Measurements from ENCODE around the gene C3. TPM values are rescaled to one million over a fixed set of nuclear protein-coding genes. Genes with fewer than 3 reads are reported as not detected.
A peak's percentile ranks its signal among the peaks of the same experiment; 100 is the strongest.
"Not testable (repeated sequence)": the region's sequence is repeated elsewhere in the genome, so short reads cannot be mapped to it uniquely, and the experiment has no call there.

Gene C3
- total and polyA plus RNA-seq, 2 of the 13 experiments (the other 11 are each of a cell fraction or from before 2014, with no cell fraction given), result 1,455 to 6,272 TPM

DNA sequence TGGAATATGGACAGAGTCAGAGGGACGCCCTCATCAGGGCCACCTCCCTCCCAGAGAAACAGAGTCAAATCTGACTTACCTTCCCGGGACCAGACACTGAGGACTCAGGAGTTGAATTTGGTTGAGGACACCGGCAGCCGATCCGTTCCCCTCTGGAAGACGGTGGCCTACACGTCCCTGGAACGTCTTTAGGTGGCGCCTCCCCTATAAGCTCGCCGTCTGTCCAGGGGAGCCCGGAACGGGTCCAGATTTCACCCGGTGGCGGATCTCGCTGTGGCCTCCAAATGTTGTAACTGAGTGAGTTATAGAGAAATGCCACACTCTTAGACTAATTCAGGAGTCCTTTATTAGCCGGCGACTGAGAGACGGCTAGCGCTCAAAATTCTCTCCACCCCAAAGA, 59.5 kb downstream of the C3 start:
- no peak for ATAC-seq
- no peaks in the 10 kb centered on the region for H3K4me1 ChIP-seq (ENCODE audit: insufficient read depth, low read length)

DNA sequence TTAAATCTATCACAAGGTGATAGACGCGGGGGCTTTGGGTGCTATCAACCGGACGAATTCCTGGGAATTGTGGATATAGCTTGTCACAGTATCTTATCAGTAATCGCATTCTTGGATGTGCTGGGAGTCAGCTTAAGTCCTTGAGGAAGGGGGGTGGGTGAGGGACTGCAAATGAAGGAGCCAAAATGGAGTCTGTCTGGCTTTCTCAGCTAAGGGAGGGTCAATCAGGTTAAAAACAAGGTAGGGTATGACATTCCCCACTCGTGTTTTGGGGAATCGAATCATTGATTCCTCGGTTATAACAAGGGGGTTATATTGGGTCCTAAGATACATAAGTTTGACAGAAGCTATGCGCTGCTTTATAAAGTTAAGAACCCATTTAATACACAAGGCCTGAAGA, 64.1 kb downstream of the C3 start:
- FAIRE-seq; in situ Hi-C loops (cut with HindIII; ENCODE audit: extremely low pct_ligation_motif_present, low pct_unique_long_range_greater_than_20kb); H3K9me3 ChIP-seq (ENCODE audit: low read length); H4K20me1 ChIP-seq (ENCODE audit: insufficient read depth, low read length); POLR2A ChIA-PET; ATAC-seq; intact Hi-C loops (cut with micrococcal nuclease; ENCODE audit: unreplicated experiment); CTCF ChIA-PET (ENCODE audit: low intra/inter-chr PET ratio, low total read pairs); H3K27ac ChIP-seq (ENCODE audit: extremely low read length, insufficient read depth, low read length); H2AFZ ChIP-seq (ENCODE audit: low read length); H3K9ac ChIP-seq (ENCODE audit: insufficient read depth, low read depth, low read length); BruUV-seq (replicated peaks); H3K4me2 ChIP-seq (ENCODE audit: low read depth, low read length); H3K36me3 ChIP-seq (replicated peaks in 1 of 2; ENCODE audit: control insufficient read depth in 1 of 2, insufficient read depth in 2 of 2, low read length in 2 of 2); H3K4me1 ChIP-seq (ENCODE audit: insufficient read depth, low read length); DNase-seq (ENCODE audit: low spot score); H3K4me3 ChIP-seq (replicated peaks in 1 of 3; ENCODE audit: insufficient read depth in 1 of 3, low read depth in 2 of 3, low read length in 3 of 3); H3K79me2 ChIP-seq (ENCODE audit: insufficient read depth, low read length): not testable (repeated sequence)
- WGBS (ENCODE audit: low lambda C conversion rate), result 25% methylated on average over 9 of the region's 9 CpGs
- peaks cover 3 to 49% of the 10 kb centered on the region in 2 experiments for H3K27me3 ChIP-seq (ENCODE audit: control insufficient read depth in 1 of 2, insufficient read depth in 2 of 2, low read length in 2 of 2)

More for the DNA sequence above, 59.5 kb downstream of the C3 start:
- no peak overlapping the region for H3K4me3 ChIP-seq (replicated peaks in 1 of 3; ENCODE audit: insufficient read depth in 1 of 3, low read depth in 2 of 3, low read length in 3 of 3)
- ChIA-PET CTCF (ENCODE audit: low intra/inter-chr PET ratio, low total read pairs) (no interaction called here), POLR2A (no interaction called here)
- H3K27me3 ChIP-seq (ENCODE audit: control insufficient read depth in 1 of 2, insufficient read depth in 2 of 2, low read length in 2 of 2), result peaks cover 3 to 35% of the 10 kb centered on the region in 2 experiments
- H3K9me3 ChIP-seq (ENCODE audit: low read length), result no peaks in the 10 kb centered on the region
- in situ Hi-C loops (cut with HindIII; ENCODE audit: extremely low pct_ligation_motif_present, low pct_unique_long_range_greater_than_20kb) (no loop called here), intact Hi-C loops (cut with micrococcal nuclease; ENCODE audit: unreplicated experiment) (no loop called here)
- no peak overlapping the region for H3K9ac ChIP-seq (ENCODE audit: insufficient read depth, low read depth, low read length)
- H2AFZ ChIP-seq (ENCODE audit: low read length), result no peak overlapping the region
- WGBS (ENCODE audit: low lambda C conversion rate), result 67% methylated on average over 12 of the region's 20 CpGs
- no peaks in the 10 kb centered on the region for H3K79me2 ChIP-seq (ENCODE audit: insufficient read depth, low read length)
- H3K27ac ChIP-seq (ENCODE audit: extremely low read length, insufficient read depth, low read length), result no peak overlapping the region
- DNase-seq (ENCODE audit: low spot score) (no peak), FAIRE-seq (no peak)
- no peak overlapping the region for H3K4me2 ChIP-seq (ENCODE audit: low read depth, low read length)
- H3K36me3 ChIP-seq (replicated peaks in 1 of 2; ENCODE audit: control insufficient read depth in 1 of 2, insufficient read depth in 2 of 2, low read length in 2 of 2), result no peaks in the 10 kb centered on the region
- BruUV-seq (replicated peaks), result no TSS peak
- H4K20me1 ChIP-seq (ENCODE audit: insufficient read depth, low read length), result no peaks in the 10 kb centered on the region
- no peak for TF ChIP-seq ZNF556 (CRISPR knock-in tag; IDR thresholded peaks at IDR 0.05; ENCODE audit: borderline replicate concordance)
- TF ChIP-seq, protein P1, sequence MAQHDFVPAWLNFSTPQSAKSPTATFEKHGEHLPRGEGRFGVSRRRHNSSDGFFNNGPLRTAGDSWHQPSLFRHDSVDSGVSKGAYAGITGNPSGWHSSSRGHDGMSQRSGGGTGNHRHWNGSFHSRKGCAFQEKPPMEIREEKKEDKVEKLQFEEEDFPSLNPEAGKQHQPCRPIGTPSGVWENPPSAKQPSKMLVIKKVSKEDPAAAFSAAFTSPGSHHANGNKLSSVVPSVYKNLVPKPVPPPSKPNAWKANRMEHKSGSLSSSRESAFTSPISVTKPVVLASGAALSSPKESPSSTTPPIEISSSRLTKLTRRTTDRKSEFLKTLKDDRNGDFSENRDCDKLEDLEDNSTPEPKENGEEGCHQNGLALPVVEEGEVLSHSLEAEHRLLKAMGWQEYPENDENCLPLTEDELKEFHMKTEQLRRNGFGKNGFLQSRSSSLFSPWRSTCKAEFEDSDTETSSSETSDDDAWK (CRISPR knock-in tag; IDR thresholded peaks at IDR 0.05), result no peak
- no peak for TF ChIP-seq ATRX (CRISPR knock-in tag; IDR thresholded peaks at IDR 0.05; ENCODE audit: borderline replicate concordance)
- no peak for TF ChIP-seq ZNF350 (CRISPR knock-in tag; IDR thresholded peaks at IDR 0.05; ENCODE audit: borderline replicate concordance, low read depth)
- TF ChIP-seq ISL2 (CRISPR knock-in tag; IDR thresholded peaks at IDR 0.05), result no peak
- TF ChIP-seq, protein P2, sequence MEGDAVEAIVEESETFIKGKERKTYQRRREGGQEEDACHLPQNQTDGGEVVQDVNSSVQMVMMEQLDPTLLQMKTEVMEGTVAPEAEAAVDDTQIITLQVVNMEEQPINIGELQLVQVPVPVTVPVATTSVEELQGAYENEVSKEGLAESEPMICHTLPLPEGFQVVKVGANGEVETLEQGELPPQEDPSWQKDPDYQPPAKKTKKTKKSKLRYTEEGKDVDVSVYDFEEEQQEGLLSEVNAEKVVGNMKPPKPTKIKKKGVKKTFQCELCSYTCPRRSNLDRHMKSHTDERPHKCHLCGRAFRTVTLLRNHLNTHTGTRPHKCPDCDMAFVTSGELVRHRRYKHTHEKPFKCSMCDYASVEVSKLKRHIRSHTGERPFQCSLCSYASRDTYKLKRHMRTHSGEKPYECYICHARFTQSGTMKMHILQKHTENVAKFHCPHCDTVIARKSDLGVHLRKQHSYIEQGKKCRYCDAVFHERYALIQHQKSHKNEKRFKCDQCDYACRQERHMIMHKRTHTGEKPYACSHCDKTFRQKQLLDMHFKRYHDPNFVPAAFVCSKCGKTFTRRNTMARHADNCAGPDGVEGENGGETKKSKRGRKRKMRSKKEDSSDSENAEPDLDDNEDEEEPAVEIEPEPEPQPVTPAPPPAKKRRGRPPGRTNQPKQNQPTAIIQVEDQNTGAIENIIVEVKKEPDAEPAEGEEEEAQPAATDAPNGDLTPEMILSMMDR (CRISPR knock-in tag; IDR thresholded peaks at IDR 0.05), result 0 out of 2 replicates have a peak, but pooled peaks have one; percentile 5
